HEK293T (cell line): ENCODE results near the gene SLC44A5.

Experiments used
- ARNT ChIP-seq: fragments of 450-650 bp; IDR thresholded peaks from 2 replicates; pipeline ENCODE4 v1.6.1; 2017; ENCODE audit warnings: mild to moderate bottlenecking
- BHLHE40 ChIP-seq: fragments of 450-650 bp; IDR thresholded peaks from 2 replicates; pipeline ENCODE4 v1.6.1; 2016; ENCODE audit warnings: mild to moderate bottlenecking, moderate library complexity, borderline replicate concordance
- ELF4 ChIP-seq: fragments of 450-650 bp; IDR thresholded peaks from 2 replicates; pipeline ENCODE4 v1.6.1; 2017; ENCODE audit warnings: antibody characterized with exemption
- FOXA1 ChIP-seq: fragments of 450-650 bp; IDR thresholded peaks from 2 replicates; pipeline ENCODE4 v1.6.1; 2016; ENCODE audit warnings: mild to moderate bottlenecking
- FOXK2 ChIP-seq: fragments of 450-650 bp; IDR thresholded peaks from 2 replicates; pipeline ENCODE4 v1.6.1; 2016; ENCODE audit warnings: mild to moderate bottlenecking
- HDGF ChIP-seq: fragments of 450-650 bp; IDR thresholded peaks from 2 replicates; pipeline ENCODE4 v1.6.1; 2017; ENCODE audit warnings: antibody characterized with exemption, borderline replicate concordance
- NFRKB ChIP-seq: fragments of 450-650 bp; IDR thresholded peaks from 2 replicates; pipeline ENCODE4 v1.6.1; 2016; ENCODE audit warnings: mild to moderate bottlenecking, moderate library complexity
- SP1 ChIP-seq: fragments of 450-650 bp; IDR thresholded peaks from 2 replicates; pipeline ENCODE4 v1.6.1; 2017
- SUZ12 ChIP-seq: fragments of 450-650 bp; IDR thresholded peaks from 2 replicates; pipeline ENCODE4 v1.6.1; 2016; ENCODE audit warnings: mild to moderate bottlenecking
- TF ChIP-seq, protein P1 (sequence below): fragments of 450-650 bp; IDR thresholded peaks from 2 replicates; pipeline ENCODE4 v1.6.1; 2016

DNA sequence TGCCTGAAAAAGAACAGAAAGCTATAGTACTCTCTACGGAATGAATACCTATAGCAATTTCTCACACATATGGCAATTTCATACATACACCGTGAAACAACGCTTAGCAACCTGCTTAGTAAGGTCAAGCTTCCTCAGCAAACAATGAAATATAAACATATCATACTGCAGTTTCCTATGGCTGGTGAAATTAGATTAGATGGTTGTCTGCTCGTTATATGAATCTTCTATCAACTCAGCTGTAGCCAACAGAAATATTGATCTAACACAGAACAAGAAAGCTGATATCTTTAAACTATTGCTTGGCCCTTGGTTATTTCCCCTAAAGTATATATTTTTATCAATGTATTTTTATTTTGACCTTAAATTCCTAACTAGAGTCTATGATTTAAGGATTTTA, 187.8 kb downstream of the SLC44A5 start:
- TF ChIP-seq NFRKB: no peak
- TF ChIP-seq FOXA1: no peak
- TF ChIP-seq ARNT: no peak
- no peak for TF ChIP-seq FOXK2
- TF ChIP-seq HDGF: no peak
- TF ChIP-seq, protein P1, sequence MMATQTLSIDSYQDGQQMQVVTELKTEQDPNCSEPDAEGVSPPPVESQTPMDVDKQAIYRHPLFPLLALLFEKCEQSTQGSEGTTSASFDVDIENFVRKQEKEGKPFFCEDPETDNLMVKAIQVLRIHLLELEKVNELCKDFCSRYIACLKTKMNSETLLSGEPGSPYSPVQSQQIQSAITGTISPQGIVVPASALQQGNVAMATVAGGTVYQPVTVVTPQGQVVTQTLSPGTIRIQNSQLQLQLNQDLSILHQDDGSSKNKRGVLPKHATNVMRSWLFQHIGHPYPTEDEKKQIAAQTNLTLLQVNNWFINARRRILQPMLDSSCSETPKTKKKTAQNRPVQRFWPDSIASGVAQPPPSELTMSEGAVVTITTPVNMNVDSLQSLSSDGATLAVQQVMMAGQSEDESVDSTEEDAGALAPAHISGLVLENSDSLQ: no peak
- no peak for TF ChIP-seq BHLHE40
- no peak for TF ChIP-seq ELF4
- TF ChIP-seq SUZ12: no peak
- TF ChIP-seq SP1: no peak
